ENCODE measurements around the gene SLC38A3. TPM values are rescaled to one million over a fixed set of nuclear protein-coding genes. Genes with fewer than 3 reads are reported as not detected.
A peak's percentile ranks its signal among the peaks of the same experiment; 100 is the strongest.

The SLC38A3 gene
- total and polyA plus RNA-seq, 2 donors (not counting 3 experiments of a cell fraction or from before 2014, with no cell fraction given), result 0.60 to 1.1 TPM

- ChIA-PET CTCF (interaction anchor here (0.6 to 5.6 kb wide), 4 partner anchors 9 to 51 kb away, joined by 3 to 54 read pairs (median 18); partner anchors contain the start of gene GNAI2), POLR2A (no interaction called here)
- intact Hi-C loops (cut with micrococcal nuclease) (no loop called here), dilution Hi-C loops (cut with MboI; ENCODE audit: extremely low pct_ligation_motif_present, low sequenced_read_pairs) (no loop called here)
- Histone ChIP-seq H4K20me1 (replicated peaks; ENCODE audit: control insufficient read depth, extremely low read depth, insufficient read depth, low read length) (no peaks in the 10 kb centered on the region), H3K4me2 (ENCODE audit: insufficient read depth, low read length) (peak overlapping the region; percentile 32), H3K27me3 (ENCODE audit: control insufficient read depth in 2 of 2, insufficient read depth in 2 of 2, low read length in 2 of 2) (no peaks in the 10 kb centered on the region), H3K9me1 (replicated peaks; ENCODE audit: control insufficient read depth, extremely low read depth, insufficient read depth, low read length) (no peaks in the 10 kb centered on the region), H3K36me3 (ENCODE audit: control insufficient read depth in 2 of 2, extremely low read depth in 1 of 2, insufficient read depth in 2 of 2, low read length in 2 of 2) (peaks cover 4 to 24% of the 10 kb centered on the region in 2 experiments), H3K4me3 (replicated peaks in 1 of 3; ENCODE audit: insufficient read depth in 1 of 3, low read depth in 1 of 3, low read length in 3 of 3) (no peak overlapping the region), H3K9ac (replicated peaks; ENCODE audit: extremely low read depth, insufficient read depth, low read length) (peak overlapping the region; percentile 56), H3K27ac (ENCODE audit: insufficient read depth, low read depth, low read length) (peak overlapping the region; percentile 86), H3K9me3 (replicated peaks; ENCODE audit: control insufficient read depth, insufficient read depth, low read length) (no peaks in the 10 kb centered on the region), H2AFZ (ENCODE audit: low read depth, low read length) (no peak overlapping the region), H3K79me2 (ENCODE audit: control insufficient read depth, insufficient read depth, low read length) (peaks cover 91% of the 10 kb centered on the region), H3K4me1 (ENCODE audit: control insufficient read depth, extremely low read depth, insufficient read depth, low read length) (peaks cover 95% of the 10 kb centered on the region)
- TF ChIP-seq CTCF (IDR thresholded peaks at IDR 0.05; ENCODE audit: extremely low read depth in 1 of 2, insufficient read depth in 1 of 2, low read depth in 1 of 2, low read length in 2 of 2) (no peak), POLR2AphosphoS5 (IDR thresholded peaks at IDR 0.05; ENCODE audit: insufficient read depth, low read depth, low read length) (no peak), FOS (IDR thresholded peaks at IDR 0.05; ENCODE audit: borderline replicate concordance, insufficient read depth, low read length) (no peak), GATA2 (IDR thresholded peaks at IDR 0.05; ENCODE audit: insufficient read depth, insufficient read length, low read depth, low read length) (no peak), MAX (IDR thresholded peaks at IDR 0.05; ENCODE audit: insufficient read depth, insufficient read length) (no peak), MYC (IDR thresholded peaks at IDR 0.05; ENCODE audit: low read depth, low read length) (no peak), POLR2A (IDR thresholded peaks at IDR 0.05; ENCODE audit: low read depth, low read length) (no peak), EZH2 (IDR thresholded peaks at IDR 0.05; ENCODE audit: borderline replicate concordance, low read depth, low read length, severe bottlenecking) (no peak), JUN (IDR thresholded peaks at IDR 0.05; ENCODE audit: borderline replicate concordance, insufficient read depth, insufficient read length, low read depth) (no peak)
- peak; percentile 36 for DNase-seq (ENCODE audit: low read depth, low spot score)
- no TSS peak for BruUV-seq (replicated peaks)
- FAIRE-seq, result no peak
These were observed 40.2 kb downstream of the SLC38A3 start for GRCh38 chr3:50245251-50245745.
